ENCODE data around the gene AJAP1.

The AJAP1 gene

GRCh38 chr1:4694492-4694891 lies 40.1 kb downstream of the AJAP1 start:
- TF ChIP-seq SPI1 (IDR thresholded peaks at IDR 0.05; ENCODE audit: borderline replicate concordance, low read depth): no peak
- TF ChIP-seq REST (IDR thresholded peaks at IDR 0.05; ENCODE audit: insufficient replicate concordance, low read depth): no peak
- no peak for TF ChIP-seq GABPA (IDR thresholded peaks at IDR 0.05; ENCODE audit: low read depth)
- TF ChIP-seq POLR2AphosphoS5 (IDR thresholded peaks at IDR 0.05; ENCODE audit: low read depth): no peak
- no peak for TF ChIP-seq CTCF (IDR thresholded peaks at IDR 0.05; ENCODE audit: insufficient read depth, low read length)
- H3K4me3 ChIP-seq (replicated peaks; ENCODE audit: insufficient read depth, low read length): no peak overlapping the region
- no peak for DNase-seq (ENCODE audit: low read depth in 1 of 2, low spot score in 1 of 2)
- H3K27me3 ChIP-seq (ENCODE audit: insufficient read depth, poor library complexity, severe bottlenecking): no peaks in the 10 kb centered on the region
- H3K27ac ChIP-seq (replicated peaks): no peak overlapping the region

- Histone ChIP-seq H3K4me3 (replicated peaks; ENCODE audit: insufficient read depth, low read length) (no peak overlapping the region), H3K27me3 (ENCODE audit: insufficient read depth, poor library complexity, severe bottlenecking) (no peaks in the 10 kb centered on the region), H3K27ac (replicated peaks) (no peak overlapping the region)
- no peak for TF ChIP-seq GABPA (IDR thresholded peaks at IDR 0.05; ENCODE audit: low read depth)
- TF ChIP-seq CTCF (IDR thresholded peaks at IDR 0.05; ENCODE audit: insufficient read depth, low read length): no peak
- no peak for TF ChIP-seq REST (IDR thresholded peaks at IDR 0.05; ENCODE audit: insufficient replicate concordance, low read depth)
- TF ChIP-seq POLR2AphosphoS5 (IDR thresholded peaks at IDR 0.05; ENCODE audit: low read depth): no peak
- no peak for TF ChIP-seq SPI1 (IDR thresholded peaks at IDR 0.05; ENCODE audit: borderline replicate concordance, low read depth)
- DNase-seq (ENCODE audit: low read depth in 1 of 2, low spot score in 1 of 2): no peak
Measured at GRCh38 chr1:4695241-4695640, 40.8 kb downstream of the AJAP1 start.

- H3K27me3 ChIP-seq (ENCODE audit: insufficient read depth, poor library complexity, severe bottlenecking): no peaks in the 10 kb centered on the region
- no peak overlapping the region for H3K4me3 ChIP-seq (replicated peaks; ENCODE audit: insufficient read depth, low read length)
- DNase-seq (ENCODE audit: low read depth in 1 of 2, low spot score in 1 of 2): no peak
- TF ChIP-seq REST (IDR thresholded peaks at IDR 0.05; ENCODE audit: insufficient replicate concordance, low read depth) (no peak), CTCF (IDR thresholded peaks at IDR 0.05; ENCODE audit: insufficient read depth, low read length) (no peak), GABPA (IDR thresholded peaks at IDR 0.05; ENCODE audit: low read depth) (no peak), POLR2AphosphoS5 (IDR thresholded peaks at IDR 0.05; ENCODE audit: low read depth) (no peak), SPI1 (IDR thresholded peaks at IDR 0.05; ENCODE audit: borderline replicate concordance, low read depth) (no peak)
- no peak overlapping the region for H3K27ac ChIP-seq (replicated peaks)
Measured at GRCh38 chr1:4696161-4696745, 41.8 kb downstream of the AJAP1 start.
